IMR-90 (cell line): ENCODE results near the gene ALPK3. TPM values are rescaled to one million over a fixed set of nuclear protein-coding genes. Genes with fewer than 3 reads are reported as not detected.

Experiments used
- ATAC-seq: fragments of 200-7000 bp; cut with Tn5 transposase; 2 replicates; pipeline ENCODE4 v1.9.1; 2020; ENCODE audit warnings: low read depth, mild to moderate bottlenecking, moderate library complexity
- BruUV-seq: library from RNA; stranded (reverse); fragments of 400-500 nt; replicated peaks from 2 replicates; lab custom pipeline; 2021; lab: Mats Ljungman, UMichigan
- CTCF ChIA-PET: fragments of 300-600 bp; formaldehyde crosslinking; extraction: SDS; loops from one replicate; lab custom pipeline; 2021; ENCODE audit warnings: antibody characterized with exemption; lab: Yijun Ruan, JAX
- POLR2A ChIA-PET: fragments of 300-600 bp; sonication (Branson Sonifier 250); formaldehyde crosslinking; loops from one replicate; lab custom pipeline; 2022; ENCODE audit warnings: antibody characterized with exemption; ENCODE audit not compliant: unreplicated experiment; lab: Charles Lee
- DNase-seq: peaks from one replicate; pipeline ENCODE4 v3.0.0; 2013
- H2AFZ ChIP-seq: replicated peaks from 2 replicates; pipeline ENCODE3; 2013; ENCODE audit warnings: low read length, mild to moderate bottlenecking; ENCODE audit not compliant: poor library complexity
- H2AK5ac ChIP-seq: 2 replicates; pipeline ENCODE4 v1.6.1; 2013; ENCODE audit warnings: low read depth, low read length, inconsistent platforms
- H2AK9ac ChIP-seq: replicated peaks from 2 replicates; pipeline ENCODE3; 2013; ENCODE audit warnings: mild to moderate bottlenecking, low read depth, low read length, moderate library complexity; ENCODE audit not compliant: poor library complexity
- H2BK120ac ChIP-seq: 2 replicates; pipeline ENCODE4 v1.6.1; 2013; ENCODE audit warnings: low read depth, low read length, inconsistent platforms
- H2BK15ac ChIP-seq: 3 replicates; pipeline ENCODE4 v1.6.1; 2013; ENCODE audit warnings: low read depth, low read length, inconsistent platforms
- H2BK20ac ChIP-seq: 2 replicates; pipeline ENCODE4 v1.6.1; 2013; ENCODE audit warnings: low read depth, mild to moderate bottlenecking, inconsistent platforms, low read length, moderate library complexity
- H2BK5ac ChIP-seq: 2 replicates; pipeline ENCODE4 v1.6.1; 2013; ENCODE audit warnings: mild to moderate bottlenecking, low read depth, low read length, inconsistent platforms; ENCODE audit not compliant: poor library complexity, severe bottlenecking
- H3K14ac ChIP-seq: replicated peaks from 2 replicates; pipeline ENCODE4 v1.6.1; 2013; ENCODE audit warnings: low read depth, low read length, inconsistent platforms
- H3K18ac ChIP-seq: 2 replicates; pipeline ENCODE4 v1.6.1; 2013; ENCODE audit warnings: low read depth, low read length, control low read depth
- H3K23ac ChIP-seq: 2 replicates; pipeline ENCODE4 v1.6.1; 2013; ENCODE audit warnings: low read depth, low read length, inconsistent platforms
- H3K27ac ChIP-seq: 2 replicates; pipeline ENCODE4 v1.5.1; 2013; ENCODE audit warnings: mild to moderate bottlenecking, control low read depth, low read length; ENCODE audit not compliant: insufficient read depth
- H3K27me3 ChIP-seq: 2 replicates; pipeline ENCODE4 v1.6.1; 2013; ENCODE audit warnings: low read length; ENCODE audit not compliant: control insufficient read depth, insufficient read depth
- H3K36me3 ChIP-seq: 2 replicates; pipeline ENCODE4 v1.6.1; 2013; ENCODE audit warnings: low read length, mixed read lengths; ENCODE audit not compliant: control insufficient read depth, insufficient read depth
- H3K4ac ChIP-seq: 2 replicates; pipeline ENCODE4 v1.6.1; 2013; ENCODE audit warnings: low read depth, low read length, inconsistent platforms
- H3K4me1 ChIP-seq: 2 replicates; pipeline ENCODE4 v1.6.1; 2013; ENCODE audit warnings: low read length, mixed read lengths; ENCODE audit not compliant: control insufficient read depth, insufficient read depth
- H3K4me2 ChIP-seq: 2 replicates; pipeline ENCODE4 v1.6.1; 2013; ENCODE audit warnings: low read depth, mild to moderate bottlenecking, control low read depth, low read length, moderate library complexity
- H3K4me3 ChIP-seq: 2 replicates; pipeline ENCODE4 v1.5.1; 2013; ENCODE audit warnings: low read depth, mild to moderate bottlenecking, control low read depth, low read length, moderate library complexity; ENCODE audit not compliant: insufficient read depth
- H3K56ac ChIP-seq: 2 replicates; pipeline ENCODE4 v1.6.1; 2013; ENCODE audit warnings: low read length, inconsistent platforms; ENCODE audit not compliant: insufficient read depth; ENCODE audit errors: extremely low read depth
- H3K79me1 ChIP-seq, 2 experiments: 2 replicates each; pipeline ENCODE4 v1.6.1; 2013; ENCODE audit warnings: low read length in 2 of 2, inconsistent platforms in 1 of 2, low read depth in 1 of 2
- H3K9ac ChIP-seq: 2 replicates; pipeline ENCODE4 v1.6.1; 2013; ENCODE audit warnings: low read depth, low read length, control low read depth
- H3K9me1 ChIP-seq: 2 replicates; pipeline ENCODE4 v1.6.1; 2013; ENCODE audit warnings: low read length, inconsistent platforms; ENCODE audit not compliant: insufficient read depth
- H3K9me3 ChIP-seq: 2 replicates; pipeline ENCODE4 v1.6.1; 2013; ENCODE audit warnings: low read length; ENCODE audit not compliant: control insufficient read depth, insufficient read depth
- H4K20me1 ChIP-seq: 2 replicates; pipeline ENCODE4 v1.6.1; 2013; ENCODE audit warnings: low read length, inconsistent platforms; ENCODE audit not compliant: insufficient read depth
- H4K5ac ChIP-seq: 2 replicates; pipeline ENCODE4 v1.6.1; 2013; ENCODE audit warnings: mild to moderate bottlenecking, low read depth, low read length, control low read depth
- H4K8ac ChIP-seq, 2 experiments: 2 replicates each; pipeline ENCODE4 v1.6.1; 2013; ENCODE audit warnings: low read depth in 2 of 2, low read length in 2 of 2, control low read depth in 1 of 2, inconsistent platforms in 1 of 2
- H4K91ac ChIP-seq: 2 replicates; pipeline ENCODE4 v1.6.1; 2013; ENCODE audit warnings: low read depth, low read length, inconsistent platforms; ENCODE audit not compliant: insufficient read depth
- BHLHE40 ChIP-seq: fragments of 150-350 bp; IDR thresholded peaks from 2 replicates; pipeline ENCODE4 v1.6.1; 2016; ENCODE audit warnings: mild to moderate bottlenecking, low read depth, low read length
- CEBPB ChIP-seq: IDR thresholded peaks from 2 replicates; pipeline ENCODE4 v1.6.1; 2012; ENCODE audit warnings: low read depth, low read length, improper control_type of control experiment
- CHD1 ChIP-seq: IDR thresholded peaks from 2 replicates; pipeline ENCODE4 v1.6.1; 2012; ENCODE audit warnings: low read depth, low read length, improper control_type of control experiment
- CTCF ChIP-seq: conservative IDR thresholded peaks from 2 replicates; pipeline ENCODE4 v1.5.1; 2012; ENCODE audit warnings: mild to moderate bottlenecking, low read depth, low read length, improper control_type of control experiment
- ELK1 ChIP-seq: fragments of 150-350 bp; IDR thresholded peaks from 2 replicates; pipeline ENCODE4 v1.6.1; 2016; ENCODE audit warnings: low read depth, mild to moderate bottlenecking, low read length, moderate library complexity, borderline replicate concordance
- FOS ChIP-seq: fragments of 150-350 bp; IDR thresholded peaks from 2 replicates; pipeline ENCODE4 v1.6.1; 2016; ENCODE audit warnings: low read depth, low read length
- MAFK ChIP-seq: IDR thresholded peaks from 2 replicates; pipeline ENCODE4 v1.6.1; 2012; ENCODE audit warnings: low read depth, low read length, improper control_type of control experiment
- MAZ ChIP-seq: IDR thresholded peaks from 2 replicates; pipeline ENCODE4 v1.6.1; 2012; ENCODE audit warnings: low read depth, mild to moderate bottlenecking, low read length, improper control_type of control experiment, moderate library complexity, borderline replicate concordance
- MXI1 ChIP-seq: IDR thresholded peaks from 2 replicates; pipeline ENCODE4 v1.6.1; 2012; ENCODE audit warnings: low read depth, mild to moderate bottlenecking, low read length, moderate library complexity, borderline replicate concordance
- NFE2L2 ChIP-seq: fragments of 150-350 bp; IDR thresholded peaks from 2 replicates; pipeline ENCODE4 v1.6.1; 2016; ENCODE audit warnings: low read depth, mild to moderate bottlenecking, low read length
- POLR2A ChIP-seq: IDR thresholded peaks from 2 replicates; pipeline ENCODE4 v1.6.1; 2012; ENCODE audit warnings: mild to moderate bottlenecking, low read depth, low read length
- RAD21 ChIP-seq: IDR thresholded peaks from 2 replicates; pipeline ENCODE4 v1.6.1; 2012; ENCODE audit warnings: low read length, improper control_type of control experiment
- RCOR1 ChIP-seq: IDR thresholded peaks from 2 replicates; pipeline ENCODE4 v1.6.1; 2012; ENCODE audit warnings: mild to moderate bottlenecking, low read length, improper control_type of control experiment; ENCODE audit not compliant: insufficient replicate concordance
- RFX5 ChIP-seq: IDR thresholded peaks from 2 replicates; pipeline ENCODE4 v1.8.0; 2012; ENCODE audit warnings: low read depth, mild to moderate bottlenecking, low read length, moderate library complexity
- SMC3 ChIP-seq: fragments of 150-350 bp; IDR thresholded peaks from 2 replicates; pipeline ENCODE4 v1.6.1; 2016; ENCODE audit warnings: low read depth, mild to moderate bottlenecking, antibody characterized with exemption, low read length, moderate library complexity
- WGBS, 2 experiments: methylation state at CpG; one replicate each; pipeline versions ENCODE4 v1.1.5 to v1.1.7; 2013; ENCODE audit warnings: missing lambda C conversion rate in 2 of 2; ENCODE audit not compliant: insufficient read length in 1 of 2; ENCODE audit errors: extremely low coverage in 2 of 2; 5-methylcytosine and 5-hydroxymethylcytosine counted together
- dilution Hi-C: fragments of 300-500 bp; cut with HindIII; formaldehyde crosslinking; loops from one replicate; pipeline ENCODE4 v1.14.3; 2018; ENCODE audit warnings: low sequenced_read_pairs; ENCODE audit not compliant: unreplicated experiment
- in situ Hi-C: fragments of 300-500 bp; cut with MboI; formaldehyde crosslinking; loops from 3 replicates; pipeline ENCODE4 v1.14.3; 2019; ENCODE audit warnings: low sequenced_read_pairs, inconsistent platforms, mixed read lengths
- intact Hi-C: fragments of 100-400 bp; cut with micrococcal nuclease; formaldehyde crosslinking; loops from 2 replicates; pipeline ENCODE4 v1.10.0; 2022
- polyA plus RNA-seq, 3 experiments: library from polyadenylated mRNA; depleted of rRNA; stranded (reverse); fragments of >200 nt; gene quantifications; 2 replicates each; pipeline ENCODE4 v1.2.3, GENCODE V29; 2012; ENCODE audit warnings: low replicate concordance in 1 of 3
- total RNA-seq: library from RNA; depleted of rRNA; stranded (reverse); fragments of >200 nt; gene quantifications from 2 replicates; pipeline ENCODE4 v1.2.3, GENCODE V29; 2012
- TF ChIP-seq, protein P1 (sequence below): fragments of 150-350 bp; IDR thresholded peaks from 2 replicates; pipeline ENCODE4 v1.6.1; 2017; ENCODE audit warnings: mild to moderate bottlenecking, antibody characterized with exemption, low read length, low read depth

Gene ALPK3
- total and polyA plus RNA-seq, 2 of the 4 experiments (the other 2 are of a cell fraction): under 0.01 to 0.26 TPM

GRCh38 chr15:84871428-84871985, 54.4 kb downstream of the ALPK3 start:
- H3K4me1 ChIP-seq: no peaks in the 10 kb centered on the region
- POLR2A ChIA-PET: no interaction called here
- no peak overlapping the region for H2BK20ac ChIP-seq
- DNase-seq: no peak
- H4K8ac ChIP-seq: no peak overlapping the region
- no peak overlapping the region for H3K56ac ChIP-seq
- H3K36me3 ChIP-seq: no peaks in the 10 kb centered on the region
- H3K27ac ChIP-seq: no peak overlapping the region
- no peak overlapping the region for H2AFZ ChIP-seq
- no peak overlapping the region for H2AK9ac ChIP-seq
- TF ChIP-seq NFE2L2 (no peak), BHLHE40 (no peak), FOS (no peak), RAD21 (no peak), RFX5 (no peak), MXI1 (no peak), SMC3 (no peak), POLR2A (no peak), MAZ (no peak), CTCF (no peak), ELK1 (no peak), CHD1 (no peak), CEBPB (no peak), RCOR1 (no peak), MAFK (no peak)
- TF ChIP-seq, protein P1, sequence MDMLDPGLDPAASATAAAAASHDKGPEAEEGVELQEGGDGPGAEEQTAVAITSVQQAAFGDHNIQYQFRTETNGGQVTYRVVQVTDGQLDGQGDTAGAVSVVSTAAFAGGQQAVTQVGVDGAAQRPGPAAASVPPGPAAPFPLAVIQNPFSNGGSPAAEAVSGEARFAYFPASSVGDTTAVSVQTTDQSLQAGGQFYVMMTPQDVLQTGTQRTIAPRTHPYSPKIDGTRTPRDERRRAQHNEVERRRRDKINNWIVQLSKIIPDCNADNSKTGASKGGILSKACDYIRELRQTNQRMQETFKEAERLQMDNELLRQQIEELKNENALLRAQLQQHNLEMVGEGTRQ: no peak
- ATAC-seq: no peak
- no peak overlapping the region for H2BK120ac ChIP-seq
- no peak overlapping the region for H4K5ac ChIP-seq
- no peak overlapping the region for H2BK15ac ChIP-seq
- no peak overlapping the region for H3K23ac ChIP-seq
- no peak overlapping the region for H2BK5ac ChIP-seq
- H2AK5ac ChIP-seq: no peak overlapping the region
- H3K9me3 ChIP-seq: no peaks in the 10 kb centered on the region
- no peak overlapping the region for H3K4me3 ChIP-seq
- no peak overlapping the region for H3K4me2 ChIP-seq
- in situ Hi-C loops: no loop called here
- dilution Hi-C loops: no loop called here
- no peaks in the 10 kb centered on the region for H4K20me1 ChIP-seq
- H4K91ac ChIP-seq: no peak overlapping the region
- no peaks in the 10 kb centered on the region for H3K9me1 ChIP-seq
- no peak overlapping the region for H3K18ac ChIP-seq
- WGBS, 2 experiments: 77% methylated on average over 4 of the region's 9 CpGs; no CpG with 5 or more reads in 1 of the 2 experiments
- H3K9ac ChIP-seq: no peak overlapping the region
- CTCF ChIA-PET: no interaction called here
- H3K14ac ChIP-seq: no peak overlapping the region
- H3K27me3 ChIP-seq: peaks cover 36% of the 10 kb centered on the region
- intact Hi-C loops: no loop called here
- no TSS peak for BruUV-seq
- no peaks in the 10 kb centered on the region for H3K79me1 ChIP-seq
- no peak overlapping the region for H3K4ac ChIP-seq
